Coronary artery (tissue), 2 donors: ENCODE results near the gene STPG1.

Source experiments
- DNase-seq: peaks from one replicate; pipeline ENCODE4 v3.0.0-alpha.2; 2017; ENCODE audit warnings: low spot score
- H3K27ac ChIP-seq, 2 donors: fragments of 200-600 bp; sonication (generic); one replicate each; pipeline ENCODE4 v1.5.1; 2016 to 2019
- H3K4me3 ChIP-seq: fragments of 200-600 bp; sonication (generic); 2 replicates; pipeline ENCODE4 v1.5.1; 2016; ENCODE audit warnings: mild to moderate bottlenecking, moderate library complexity
- TF ChIP-seq, protein P1 (sequence below): fragments of 200-600 bp; sonication (generic); IDR thresholded peaks from one replicate; pipeline ENCODE4 v1.5.1; 2019; ENCODE audit warnings: antibody characterized with exemption

STPG1 gene

DNA sequence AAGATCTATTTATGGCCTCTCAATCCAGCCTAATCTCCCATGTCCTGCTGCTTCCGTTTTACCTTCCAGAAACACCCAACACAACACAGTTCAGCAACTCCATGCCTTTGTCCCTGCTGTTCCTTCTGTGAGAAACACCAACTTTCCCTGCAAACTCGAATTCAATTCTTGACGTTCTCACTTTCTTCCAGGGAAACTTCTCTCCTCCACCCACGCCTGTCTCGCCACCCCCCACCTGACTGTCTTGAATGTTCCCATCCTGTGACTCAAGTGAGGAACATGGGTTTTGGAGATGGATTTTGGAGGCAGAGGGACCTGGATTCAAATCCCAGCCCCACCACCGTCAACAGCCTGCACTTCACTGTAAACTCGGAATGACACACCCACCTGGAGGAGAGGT, 49.6 kb downstream of the STPG1 start:
- TF ChIP-seq, protein P1, sequence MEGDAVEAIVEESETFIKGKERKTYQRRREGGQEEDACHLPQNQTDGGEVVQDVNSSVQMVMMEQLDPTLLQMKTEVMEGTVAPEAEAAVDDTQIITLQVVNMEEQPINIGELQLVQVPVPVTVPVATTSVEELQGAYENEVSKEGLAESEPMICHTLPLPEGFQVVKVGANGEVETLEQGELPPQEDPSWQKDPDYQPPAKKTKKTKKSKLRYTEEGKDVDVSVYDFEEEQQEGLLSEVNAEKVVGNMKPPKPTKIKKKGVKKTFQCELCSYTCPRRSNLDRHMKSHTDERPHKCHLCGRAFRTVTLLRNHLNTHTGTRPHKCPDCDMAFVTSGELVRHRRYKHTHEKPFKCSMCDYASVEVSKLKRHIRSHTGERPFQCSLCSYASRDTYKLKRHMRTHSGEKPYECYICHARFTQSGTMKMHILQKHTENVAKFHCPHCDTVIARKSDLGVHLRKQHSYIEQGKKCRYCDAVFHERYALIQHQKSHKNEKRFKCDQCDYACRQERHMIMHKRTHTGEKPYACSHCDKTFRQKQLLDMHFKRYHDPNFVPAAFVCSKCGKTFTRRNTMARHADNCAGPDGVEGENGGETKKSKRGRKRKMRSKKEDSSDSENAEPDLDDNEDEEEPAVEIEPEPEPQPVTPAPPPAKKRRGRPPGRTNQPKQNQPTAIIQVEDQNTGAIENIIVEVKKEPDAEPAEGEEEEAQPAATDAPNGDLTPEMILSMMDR, result no peak
- no peak overlapping the region for H3K4me3 ChIP-seq
- H3K27ac ChIP-seq, result peak overlapping the region in 1 of 2 donors; percentile 1
- no peak for DNase-seq

DNA sequence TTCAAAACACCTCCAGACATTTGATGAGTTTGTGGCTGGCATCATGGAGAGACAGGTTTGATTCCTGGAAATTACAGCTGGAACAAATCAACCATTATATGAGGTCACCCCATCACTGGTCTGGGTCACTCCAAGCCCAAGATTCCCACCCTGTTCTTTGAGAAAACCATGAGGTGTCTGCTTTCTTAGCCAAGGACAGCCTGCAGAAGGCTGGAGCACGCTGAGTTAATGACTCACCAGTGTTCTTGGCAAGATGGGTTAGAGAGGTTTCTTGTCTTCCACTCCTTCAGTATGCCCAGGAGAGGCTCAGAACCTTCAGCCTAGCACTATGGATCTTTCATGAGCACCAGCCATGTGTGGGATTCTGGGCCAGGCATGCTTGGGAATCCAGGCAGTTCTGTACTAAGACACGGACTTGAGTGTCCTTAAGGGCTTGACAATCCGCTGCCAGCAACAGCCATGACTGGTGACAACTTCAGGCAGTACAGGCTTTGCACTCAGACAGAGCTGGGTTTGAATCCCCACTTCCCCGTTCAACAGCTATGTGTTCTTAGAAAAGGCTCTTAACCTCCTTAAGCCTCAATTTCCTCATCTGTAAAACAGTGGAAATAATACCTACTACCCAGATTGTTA, 50.5 kb downstream of the STPG1 start:
- Histone ChIP-seq H3K4me3 (no peak overlapping the region), H3K27ac (peak overlapping the region in 1 of 2 donors; percentile 43)
- no peak for DNase-seq
- TF ChIP-seq, protein P1, result no peak

DNA sequence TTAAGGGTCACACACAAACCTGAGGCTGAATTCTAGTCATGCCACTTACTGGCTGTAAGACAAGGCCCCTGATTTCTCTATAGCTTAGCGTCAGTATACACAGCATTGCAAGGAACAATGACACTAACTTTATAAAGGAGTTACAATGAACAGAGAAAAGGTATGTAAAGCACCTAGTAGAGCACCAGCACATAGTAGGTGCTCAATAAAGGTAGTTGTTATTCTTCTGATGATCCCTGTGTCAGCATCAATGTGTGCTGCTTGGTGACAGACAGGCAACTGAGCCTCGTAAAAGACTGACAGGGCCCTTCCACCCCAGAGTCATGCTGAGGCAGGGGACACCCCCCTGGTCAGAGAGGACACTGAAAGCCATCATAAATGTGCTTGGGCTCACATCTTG, 51.2 kb downstream of the STPG1 start:
- no peak overlapping the region for H3K27ac ChIP-seq
- no peak for DNase-seq
- TF ChIP-seq, protein P1, result no peak

DNA sequence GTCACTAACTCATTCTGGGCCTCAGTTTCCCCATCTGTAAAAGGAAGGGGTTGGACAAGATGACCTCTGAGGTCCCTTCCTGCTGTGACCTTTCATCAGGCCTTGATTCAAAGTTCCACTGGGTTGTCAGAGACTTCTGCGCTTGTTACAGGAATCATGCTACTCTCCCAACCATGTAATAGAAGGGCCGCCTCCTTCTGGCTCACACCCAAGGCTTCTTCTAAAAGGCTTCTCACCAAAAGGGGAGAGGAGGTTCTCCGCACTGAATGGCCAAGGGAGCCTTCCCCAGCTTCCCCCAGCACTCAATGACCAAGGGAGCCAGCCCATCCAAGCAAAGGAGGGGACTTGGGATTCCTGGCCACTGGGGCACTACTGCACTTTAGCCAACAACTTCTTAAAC, 51.8 kb downstream of the STPG1 start:
- DNase-seq, result no peak
- H3K4me3 ChIP-seq, result no peak overlapping the region
- TF ChIP-seq, protein P1, result no peak
- no peak overlapping the region for H3K27ac ChIP-seq

More for the DNA sequence above, 51.2 kb downstream of the STPG1 start:
- no peak overlapping the region for H3K4me3 ChIP-seq

DNA sequence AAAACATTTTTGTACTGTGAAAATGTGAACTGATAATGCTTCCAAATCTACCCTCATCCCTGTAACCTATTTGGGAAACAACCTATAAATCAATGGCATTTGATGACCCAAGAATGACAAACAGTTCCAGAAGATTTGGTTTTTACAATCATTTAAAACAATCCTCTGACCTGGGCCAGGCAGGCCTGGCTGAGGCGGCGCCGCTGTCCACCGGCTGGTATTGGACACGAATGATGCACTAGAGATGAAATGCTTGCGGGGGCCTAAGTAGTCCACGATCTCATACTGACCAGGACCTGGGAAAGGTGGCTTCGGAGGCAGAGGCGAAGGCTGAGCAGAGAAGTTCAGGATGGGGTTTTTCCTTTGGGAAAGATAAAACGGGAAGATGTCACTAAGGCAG, 52.9 kb downstream of the STPG1 start:
- no peak overlapping the region for H3K27ac ChIP-seq
- TF ChIP-seq, protein P1, result no peak
- no peak for DNase-seq
- no peak overlapping the region for H3K4me3 ChIP-seq

DNA sequence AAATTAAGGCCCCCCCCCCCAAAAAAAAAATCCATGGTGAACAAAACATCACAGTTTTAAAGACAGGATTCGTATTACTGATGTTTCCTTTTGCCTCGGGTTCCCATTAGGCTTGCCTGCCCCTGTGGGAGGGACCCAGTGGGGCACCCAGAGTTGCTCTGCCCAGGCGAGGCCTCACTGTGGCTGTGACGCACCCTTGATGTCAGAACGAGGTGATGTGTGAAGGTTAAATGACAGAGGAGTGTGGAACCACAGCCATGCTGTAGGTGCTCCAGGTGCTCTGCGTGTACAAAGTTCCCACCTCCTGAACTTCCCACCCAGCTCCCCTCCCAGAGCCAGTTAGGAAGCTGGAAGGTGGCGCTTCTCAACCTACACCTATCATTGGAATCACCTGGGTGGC, 56.5 kb downstream of the STPG1 start:
- Histone ChIP-seq H3K27ac (no peak overlapping the region), H3K4me3 (no peak overlapping the region)
- no peak for DNase-seq
- TF ChIP-seq, protein P1, result no peak

DNA sequence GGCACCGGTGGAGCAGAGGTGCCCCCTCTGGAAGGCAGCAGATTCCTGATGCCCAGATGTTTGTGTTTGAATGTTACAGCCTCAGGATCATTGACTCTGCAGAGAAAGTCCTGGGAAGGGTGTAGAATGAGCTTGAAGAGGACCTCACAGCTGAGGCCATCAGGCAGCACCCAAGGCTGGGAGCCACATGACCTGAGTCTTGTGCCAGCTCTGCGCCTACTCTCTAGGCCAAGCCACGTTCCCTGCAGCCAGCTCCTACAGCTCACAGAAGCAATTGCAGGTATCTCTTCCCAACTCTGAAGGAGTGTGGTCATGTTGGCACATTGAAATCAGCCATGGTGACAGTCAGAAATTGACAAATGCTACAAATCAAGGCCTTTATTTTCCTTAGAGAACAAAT, 58.1 kb downstream of the STPG1 start:
- DNase-seq, result no peak
- no peak overlapping the region for H3K27ac ChIP-seq
- H3K4me3 ChIP-seq, result no peak overlapping the region
- TF ChIP-seq, protein P1, result no peak
